Stromal cell of bone marrow (primary cell): Measurements from ENCODE around the gene CCDC88C.
"Not testable (repeated sequence)": the region's sequence is repeated elsewhere in the genome, so short reads cannot be mapped to it uniquely, and the experiment has no call there.

Experiments
- DNase-seq: peaks from one replicate; pipeline ENCODE4 v3.0.0-alpha.2; 2012; ENCODE audit warnings: low read depth

The CCDC88C gene

DNA sequence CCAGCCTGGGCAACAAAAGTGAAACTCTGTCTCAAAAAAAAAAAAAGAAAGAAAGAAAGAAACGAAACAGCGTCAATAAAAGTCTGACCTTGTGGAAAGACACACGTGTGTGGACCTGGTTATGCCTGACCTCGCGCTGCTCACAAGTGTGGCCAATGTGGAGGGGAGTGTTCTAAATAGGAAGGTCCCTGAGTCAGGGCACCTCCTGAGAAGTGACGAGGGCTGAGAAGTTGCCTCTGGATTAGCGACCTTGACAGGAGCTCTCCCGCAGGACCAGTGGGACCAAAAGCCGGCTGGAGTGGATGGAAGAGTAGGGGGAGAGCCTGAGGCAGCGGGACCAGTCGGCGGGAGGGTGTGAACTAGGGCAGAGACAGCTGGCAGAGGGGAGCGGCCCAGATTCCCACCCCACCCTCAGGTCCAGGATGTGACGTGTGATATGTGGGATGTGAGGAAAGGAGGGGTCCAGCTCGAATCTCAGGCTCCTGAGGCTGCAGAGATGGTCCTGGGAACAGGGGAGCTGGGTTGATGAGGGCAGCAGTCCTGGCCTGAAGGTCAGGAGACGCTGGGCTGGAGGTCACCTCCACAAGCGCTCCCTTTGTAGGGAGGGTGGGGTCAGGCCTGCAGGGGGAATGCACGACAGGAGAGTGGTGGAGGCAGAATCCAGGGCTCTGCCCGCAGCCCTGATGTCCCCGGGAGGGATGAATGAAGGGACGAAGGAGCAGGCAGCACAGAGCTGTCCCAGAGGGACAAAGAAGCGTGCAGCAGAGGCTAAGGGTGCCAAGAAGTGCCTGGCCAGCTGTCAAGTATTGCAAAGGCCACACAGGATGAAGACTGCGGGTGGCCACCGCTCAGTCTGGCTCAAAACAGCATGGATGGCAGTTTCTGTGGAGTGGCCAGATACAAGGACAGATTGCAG is 148.3 kb downstream of the CCDC88C start:
- no peak for DNase-seq

DNA sequence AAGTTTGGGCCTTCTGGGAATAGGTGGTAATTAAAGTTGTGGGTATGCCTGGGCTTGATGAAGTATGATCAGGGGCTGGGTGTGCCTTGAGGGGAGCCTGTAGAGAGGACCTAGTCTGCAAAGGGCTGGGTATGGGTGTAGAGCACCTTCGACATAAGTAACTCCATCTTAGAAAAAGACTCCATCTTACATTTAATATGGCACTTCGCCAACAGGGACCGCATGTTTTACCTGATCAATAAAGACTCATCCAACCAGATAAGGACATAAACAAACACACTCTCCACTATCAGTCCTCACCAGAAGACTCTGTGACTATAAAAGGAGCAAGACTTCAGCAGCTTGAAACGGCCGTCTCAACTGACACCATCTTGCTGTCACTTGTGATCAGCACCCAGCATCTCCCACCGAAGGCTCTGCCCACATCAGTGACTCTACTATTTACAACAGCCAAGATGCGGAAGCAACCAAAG is 149.6 kb downstream of the CCDC88C start:
- DNase-seq, result no peak

DNA sequence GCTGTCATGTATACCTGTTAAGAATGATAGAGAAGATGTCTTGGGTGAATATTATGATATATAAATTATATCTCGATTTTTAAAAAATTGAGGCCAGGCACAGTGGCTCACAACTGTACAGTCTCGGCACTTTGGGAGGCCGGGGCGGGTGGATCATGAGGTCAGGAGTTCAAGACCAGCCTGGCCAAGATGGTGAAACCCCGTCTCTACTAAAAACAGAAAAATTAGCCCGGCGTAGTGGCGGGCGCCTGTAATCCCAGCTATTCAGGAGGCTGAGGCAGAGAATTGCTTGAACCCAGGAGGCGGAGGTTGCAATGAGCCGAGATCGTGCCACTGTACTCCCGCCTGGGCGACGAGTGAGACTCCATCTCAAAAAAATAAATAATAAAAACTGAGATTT is 151.3 kb downstream of the CCDC88C start:
- not testable (repeated sequence) for DNase-seq

DNA sequence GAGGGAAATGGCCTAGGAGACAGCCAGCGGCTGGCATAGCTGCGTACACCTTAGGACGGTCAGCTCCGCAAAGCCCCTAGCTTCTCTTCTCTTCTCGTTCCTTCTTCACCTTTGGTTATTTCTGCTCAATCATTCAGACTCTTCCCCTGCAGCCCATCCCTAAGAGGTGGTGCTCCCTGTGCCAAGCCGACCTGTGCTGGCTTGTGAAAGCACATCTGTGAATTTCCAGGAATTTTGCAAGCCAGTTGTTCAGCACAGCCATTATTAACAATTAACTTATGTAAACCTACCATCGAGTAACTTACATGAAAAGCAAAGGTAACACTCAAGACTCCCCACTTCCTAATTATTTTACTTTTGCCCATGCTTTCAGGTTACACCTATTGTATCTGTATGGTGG is 152.2 kb downstream of the CCDC88C start:
- no peak for DNase-seq

DNA sequence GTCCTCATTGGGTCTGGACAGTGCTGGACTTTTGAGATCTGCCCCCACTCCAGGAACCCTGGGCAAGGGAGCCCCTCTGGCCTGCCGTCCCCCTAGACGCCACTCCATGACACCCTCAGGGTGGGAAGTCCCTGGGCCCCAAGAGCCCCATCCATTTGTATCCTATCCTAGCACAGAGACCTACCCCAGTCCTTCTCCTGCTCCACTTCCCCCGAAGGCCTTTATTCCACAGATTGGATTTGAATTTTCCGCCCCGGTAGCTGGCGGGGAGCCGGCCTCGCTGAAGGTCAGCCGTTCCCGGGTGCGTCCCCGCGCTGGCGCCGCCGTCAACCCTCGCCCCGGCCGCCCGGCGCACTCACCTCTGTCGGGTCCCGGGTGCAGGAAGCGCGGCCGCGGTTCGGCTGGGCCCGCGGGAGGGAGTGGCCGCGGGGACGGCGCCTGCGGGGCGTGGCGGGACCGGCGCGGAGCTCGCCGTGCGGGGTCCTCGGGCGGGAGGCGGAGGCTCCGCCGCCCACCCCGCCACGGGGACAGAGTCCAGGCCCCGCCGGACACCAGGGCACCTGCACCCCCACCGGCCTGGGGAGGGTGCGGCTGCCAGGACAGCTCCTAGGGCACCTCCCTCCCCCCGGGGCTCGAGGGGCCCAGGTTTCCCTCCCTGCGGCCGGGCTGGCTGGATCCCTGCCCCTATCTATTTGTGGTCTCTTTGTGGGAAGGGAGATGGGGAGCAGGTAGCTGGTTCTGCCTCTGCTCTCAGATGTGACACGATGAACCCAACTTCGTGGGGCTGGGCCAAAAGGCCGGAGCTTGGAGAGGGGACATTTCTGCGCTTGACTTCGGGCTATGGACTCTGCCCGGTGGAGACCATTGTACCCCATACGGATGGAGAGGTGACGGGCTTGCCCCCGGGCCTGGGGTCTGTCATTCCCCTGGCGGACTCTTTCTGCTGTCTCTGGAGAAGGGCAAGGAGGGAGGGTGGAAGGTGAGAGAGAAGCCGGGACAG is 153.2 kb downstream of the CCDC88C start:
- no peak for DNase-seq

DNA sequence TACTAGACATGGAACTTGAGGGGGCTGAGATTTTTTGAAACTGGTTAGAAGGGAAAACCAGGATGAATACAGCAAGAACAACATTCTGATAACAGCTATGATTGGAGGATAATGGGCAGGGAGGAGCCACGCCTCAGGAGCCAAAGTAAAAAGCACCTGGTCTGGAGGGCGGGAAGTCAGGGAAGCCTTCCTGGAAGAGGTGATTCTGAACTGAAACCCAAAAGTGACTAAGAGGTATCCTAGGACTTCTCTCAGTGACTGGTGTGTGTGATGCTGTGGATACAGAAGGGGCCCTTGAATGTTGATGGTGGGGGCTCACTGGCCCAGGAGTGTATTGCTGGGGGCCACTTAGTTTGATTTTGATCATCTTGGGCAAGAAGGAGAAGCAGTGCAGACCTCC is 154.3 kb downstream of the CCDC88C start:
- no peak for DNase-seq

DNA sequence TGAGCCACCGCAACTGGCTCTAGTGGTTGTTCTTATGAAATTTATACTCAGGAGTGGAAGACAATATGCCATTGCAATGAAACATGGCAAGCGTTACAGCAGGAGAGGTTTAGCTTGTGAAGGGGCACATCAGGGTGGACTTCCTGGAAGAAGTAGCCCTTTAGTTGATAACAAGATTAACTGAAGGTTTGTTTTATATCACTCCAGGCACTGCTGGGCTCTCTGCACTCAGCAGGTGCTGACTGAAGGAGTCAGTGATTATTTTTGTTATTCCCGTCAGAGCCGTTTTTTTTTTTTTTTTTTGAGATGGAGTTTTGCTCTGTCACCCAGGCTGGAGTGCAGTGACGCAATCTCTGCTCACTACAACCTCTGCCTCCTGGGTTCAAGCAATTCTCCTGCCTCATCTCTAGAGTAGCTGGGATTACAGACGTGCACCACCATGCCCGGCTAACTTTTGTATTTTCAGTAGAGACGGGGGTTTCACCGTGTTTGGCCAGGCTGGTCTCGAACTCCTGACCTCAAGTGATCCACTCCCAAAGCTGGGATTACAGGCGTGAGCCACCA is 155.6 kb downstream of the CCDC88C start:
- no peak for DNase-seq

DNA sequence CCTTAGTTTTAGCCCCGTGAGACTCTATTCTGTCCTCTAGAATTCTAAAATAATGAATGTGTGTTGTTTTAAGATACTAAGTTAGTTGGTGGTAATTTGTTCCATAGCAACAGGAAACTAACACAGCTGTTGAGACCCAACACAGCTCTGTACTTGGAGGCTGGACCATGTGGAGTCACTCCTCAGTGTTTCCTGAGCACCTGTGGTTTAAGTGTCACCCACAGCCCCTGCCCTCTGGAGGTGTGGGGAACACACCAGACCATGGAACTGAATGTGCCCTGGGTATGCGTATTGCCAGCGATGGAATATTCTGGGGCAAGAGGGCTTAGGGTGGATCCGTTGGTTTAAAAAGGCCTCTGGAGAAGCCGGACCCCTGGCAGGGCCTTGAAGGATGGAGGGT is 156.5 kb downstream of the CCDC88C start:
- no peak for DNase-seq

DNA sequence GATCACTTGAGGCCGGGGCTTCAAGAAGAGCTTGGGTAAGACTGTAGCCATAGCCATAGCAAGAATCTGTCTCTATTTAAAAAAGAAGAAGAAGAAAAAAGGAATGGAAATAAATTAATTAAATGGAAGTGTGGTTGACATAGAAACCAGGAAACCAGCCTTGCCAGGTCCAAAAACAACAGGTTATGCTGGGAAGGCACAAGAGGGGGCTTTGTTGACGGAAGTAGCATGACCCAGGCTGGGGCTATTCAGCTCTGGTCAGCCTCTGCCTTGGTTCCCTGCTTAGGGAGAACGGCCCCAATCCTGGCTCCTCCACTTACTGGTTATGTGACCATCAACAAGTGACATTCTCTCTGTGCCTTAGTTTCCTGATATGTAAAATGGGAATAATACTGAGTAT is 158.7 kb downstream of the CCDC88C start:
- DNase-seq, result no peak

DNA sequence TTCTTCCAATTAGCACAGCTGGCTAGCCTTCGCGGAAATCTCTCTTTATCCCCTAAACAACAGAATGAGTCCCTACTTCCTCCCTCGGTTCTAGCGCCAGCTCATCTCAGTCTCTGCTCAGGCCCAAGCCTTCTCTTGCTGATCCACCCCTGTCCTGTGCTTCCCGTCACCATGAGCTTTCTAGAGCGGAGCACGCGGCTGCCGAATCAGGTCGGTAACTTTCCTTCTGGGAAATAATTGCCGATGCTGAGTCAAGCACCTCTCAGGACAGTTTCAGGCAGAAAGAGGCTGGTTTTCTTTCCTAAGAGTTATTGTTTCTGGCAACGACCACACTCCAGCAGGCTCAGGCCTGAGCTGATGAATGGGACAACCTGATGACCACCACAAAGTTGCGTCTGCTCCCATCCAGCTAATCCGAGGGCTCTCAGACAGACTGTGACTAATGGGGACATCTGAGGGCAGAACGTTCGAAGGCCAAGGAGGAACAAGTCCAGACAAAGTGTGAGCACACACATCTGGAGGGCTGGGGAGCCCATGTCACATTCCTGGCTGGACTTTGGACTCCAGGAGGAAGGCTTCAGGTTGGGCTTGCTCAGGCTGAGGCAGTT is 159.5 kb downstream of the CCDC88C start:
- peak; percentile 73 for DNase-seq

DNA sequence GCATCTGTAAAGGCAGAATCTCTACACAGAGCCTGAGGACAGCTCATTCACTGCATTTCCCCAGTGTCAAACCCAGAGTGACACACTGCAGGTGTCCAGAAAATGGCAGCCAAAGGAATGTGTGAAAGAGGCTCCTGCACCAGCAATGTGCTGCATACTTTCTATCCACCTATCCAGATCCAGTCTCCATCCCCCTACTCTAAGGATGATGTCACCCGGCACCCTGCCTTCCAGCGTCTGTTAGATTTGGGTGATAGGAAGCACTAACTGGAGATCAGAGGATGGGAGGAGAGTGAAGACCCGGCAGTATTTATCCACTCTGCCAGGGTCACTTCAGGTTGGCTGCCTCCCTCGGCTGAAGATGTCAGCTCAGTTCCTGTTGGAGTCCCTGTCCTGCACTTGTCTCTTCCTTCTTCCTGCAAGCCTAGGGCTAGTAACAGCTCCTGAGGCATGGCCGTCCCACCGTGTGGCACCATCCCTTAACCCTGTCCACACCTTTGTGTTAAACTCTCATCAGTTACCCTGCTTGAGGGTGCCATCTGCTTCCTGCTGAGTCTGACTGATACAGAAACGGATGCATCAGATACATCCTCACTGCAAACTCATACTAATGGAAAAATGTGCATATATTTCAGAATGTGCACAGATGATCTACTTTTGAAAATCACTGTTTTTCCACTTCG is 160.2 kb downstream of the CCDC88C start:
- no peak for DNase-seq

DNA sequence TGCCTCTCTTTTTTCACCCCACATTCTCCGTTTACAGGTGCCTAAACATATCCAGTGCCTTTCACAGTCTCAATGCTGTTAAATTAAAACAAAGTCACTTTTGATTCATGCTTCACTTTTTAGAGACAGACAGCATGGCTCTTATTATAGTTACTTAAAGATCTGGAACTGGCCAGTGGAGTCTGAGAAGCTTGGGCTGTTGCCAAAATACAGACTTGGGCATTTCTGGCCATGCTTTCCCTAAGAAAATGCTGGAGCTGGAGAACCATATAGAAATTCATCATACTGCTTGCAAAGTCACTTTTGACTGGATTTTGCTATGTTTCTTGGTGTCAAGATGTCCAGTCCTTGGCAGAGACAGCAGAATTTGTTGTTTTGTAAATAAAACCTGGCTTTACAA is 161.0 kb downstream of the CCDC88C start:
- DNase-seq, result no peak

DNA sequence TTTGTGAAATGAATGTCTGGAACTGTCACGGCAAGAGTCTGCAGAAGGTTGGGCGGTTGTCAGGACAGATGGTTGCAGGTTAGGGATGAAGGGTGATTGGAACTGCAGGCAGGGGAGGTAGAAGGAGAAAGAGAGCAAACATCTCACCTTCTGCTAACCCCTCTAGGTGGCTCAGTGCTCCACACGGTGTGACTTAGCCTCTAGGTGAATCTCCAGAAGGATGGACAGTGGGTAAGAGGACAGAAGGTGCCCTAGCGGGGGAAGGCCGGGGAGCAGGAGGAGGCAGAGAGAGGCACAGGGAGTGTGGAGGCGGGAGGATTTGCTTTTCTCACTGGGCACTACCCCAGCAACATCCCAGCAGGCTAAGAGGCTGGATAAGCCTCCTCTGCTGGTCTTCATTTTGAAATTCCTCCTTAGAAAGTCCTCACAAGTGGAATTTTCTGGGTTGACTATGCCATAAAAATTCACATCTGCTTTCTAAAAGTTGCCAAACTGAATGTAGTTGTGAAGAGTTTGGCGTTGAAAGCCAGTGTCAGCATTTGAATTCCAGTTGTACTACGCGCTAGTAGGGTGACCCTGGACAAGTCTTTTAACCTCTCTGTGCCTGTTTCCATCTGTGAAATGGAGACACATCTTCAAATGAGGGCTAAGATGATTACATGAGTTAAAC is 162.5 kb downstream of the CCDC88C start:
- no peak for DNase-seq

DNA sequence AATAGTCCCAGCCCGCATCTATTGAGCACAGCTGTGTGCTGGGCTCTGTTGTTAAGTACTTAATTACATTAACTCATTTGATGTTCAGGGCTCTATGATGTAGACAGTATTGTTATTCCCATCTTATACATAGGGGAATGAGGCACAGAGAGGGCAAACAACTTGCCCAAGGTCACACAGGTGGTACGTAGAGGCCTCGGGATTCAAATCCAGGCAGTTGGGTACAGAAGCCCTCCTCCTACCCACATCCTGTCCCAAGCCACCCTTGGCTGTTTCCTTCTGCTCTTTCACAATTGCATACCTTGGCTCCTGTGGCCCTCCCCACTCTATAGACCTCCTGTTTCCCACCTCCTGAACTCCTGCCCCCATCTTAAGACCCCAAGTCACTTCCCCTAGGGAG is 163.2 kb downstream of the CCDC88C start:
- DNase-seq, result no peak

DNA sequence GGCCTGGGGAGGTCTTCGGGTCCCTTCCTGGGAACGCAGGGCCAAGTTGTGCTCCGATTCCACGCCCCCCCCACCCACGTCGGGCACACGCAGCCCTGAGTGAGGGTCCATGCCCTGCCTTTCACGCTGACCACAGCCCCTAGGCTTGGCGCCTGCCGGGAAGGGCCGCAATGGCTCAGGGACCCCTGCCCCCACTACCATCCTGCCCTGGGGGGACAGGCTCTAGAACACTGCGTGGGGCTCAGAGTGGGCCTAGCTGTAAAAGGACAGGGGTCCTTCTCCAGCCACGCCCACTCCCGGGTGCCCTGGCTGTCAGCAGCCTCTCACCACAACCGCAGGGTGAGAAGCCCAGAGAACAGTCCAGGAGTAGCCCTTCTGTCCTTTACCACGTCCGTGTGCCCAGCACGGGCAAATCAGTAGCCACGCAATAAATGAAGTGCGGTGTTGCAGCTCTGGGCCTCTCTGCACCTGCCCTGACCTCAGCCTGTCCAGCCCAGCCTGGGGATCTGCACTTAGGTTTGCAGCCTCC is 163.8 kb downstream of the CCDC88C start:
- DNase-seq, result no peak

DNA sequence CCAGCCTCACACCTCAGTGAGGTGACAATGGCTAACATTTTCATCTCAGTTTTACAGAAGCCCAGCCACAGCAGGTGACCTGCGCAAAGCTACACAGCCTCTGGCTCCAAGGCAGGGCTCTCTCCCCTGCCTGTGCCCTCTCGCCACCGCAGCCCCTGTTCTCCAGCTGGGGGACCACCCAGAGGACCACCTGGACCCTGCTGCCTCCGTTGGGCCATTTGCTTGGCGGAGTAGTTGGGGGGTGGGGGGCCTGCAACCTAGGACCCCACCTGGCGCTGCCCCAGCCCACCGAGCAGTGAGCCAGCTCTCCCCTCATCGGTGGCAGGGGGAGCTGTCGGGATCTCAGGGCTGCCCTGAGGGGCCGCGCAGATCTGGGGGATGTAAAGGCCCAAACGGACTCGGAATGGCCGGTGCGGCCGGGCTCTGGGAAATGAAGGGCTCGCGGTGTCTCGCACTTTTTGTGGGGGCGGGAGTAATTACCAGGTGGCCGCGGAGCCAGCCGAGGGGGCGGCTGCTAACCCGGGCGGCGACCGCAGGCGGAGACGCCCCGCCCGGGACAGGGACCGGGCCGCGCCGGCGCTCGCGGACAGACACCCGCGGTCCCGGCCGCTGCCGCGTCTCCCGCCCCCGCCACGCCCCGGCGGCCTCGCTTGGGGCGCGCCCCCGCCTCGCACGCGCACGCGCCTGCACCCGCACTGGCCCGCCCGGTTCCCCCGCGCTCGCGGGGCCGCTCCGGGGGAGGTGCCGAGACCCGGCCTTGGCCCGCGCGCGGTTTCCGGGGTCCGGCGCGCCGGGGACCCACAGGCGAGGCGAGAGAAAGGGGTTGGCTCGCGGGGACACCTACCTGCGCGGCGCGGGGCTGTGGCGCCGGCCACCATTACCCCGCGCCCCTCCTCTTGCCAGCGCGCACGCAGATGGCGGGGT is 164.5 kb downstream of the CCDC88C start:
- no peak for DNase-seq

DNA sequence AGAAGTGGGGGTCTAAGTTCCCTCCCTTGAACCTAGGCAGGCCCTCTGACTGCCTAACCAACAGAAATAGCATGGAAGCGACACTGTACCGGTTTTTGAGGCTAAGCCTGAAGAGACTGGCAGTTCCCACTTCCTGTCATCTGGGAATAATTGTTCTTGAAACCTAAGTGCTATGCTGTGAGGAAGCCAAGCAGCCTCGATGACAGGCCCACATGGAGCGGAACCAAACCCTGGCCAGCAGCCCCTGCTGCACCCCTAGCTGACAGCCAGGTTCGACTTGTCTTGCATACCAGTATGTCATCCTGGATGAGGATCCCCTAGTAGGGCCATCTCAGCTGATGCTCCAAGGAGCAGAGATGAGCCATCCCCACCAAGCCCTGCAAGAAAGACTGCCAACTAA is 166.7 kb downstream of the CCDC88C start:
- DNase-seq, result no peak

DNA sequence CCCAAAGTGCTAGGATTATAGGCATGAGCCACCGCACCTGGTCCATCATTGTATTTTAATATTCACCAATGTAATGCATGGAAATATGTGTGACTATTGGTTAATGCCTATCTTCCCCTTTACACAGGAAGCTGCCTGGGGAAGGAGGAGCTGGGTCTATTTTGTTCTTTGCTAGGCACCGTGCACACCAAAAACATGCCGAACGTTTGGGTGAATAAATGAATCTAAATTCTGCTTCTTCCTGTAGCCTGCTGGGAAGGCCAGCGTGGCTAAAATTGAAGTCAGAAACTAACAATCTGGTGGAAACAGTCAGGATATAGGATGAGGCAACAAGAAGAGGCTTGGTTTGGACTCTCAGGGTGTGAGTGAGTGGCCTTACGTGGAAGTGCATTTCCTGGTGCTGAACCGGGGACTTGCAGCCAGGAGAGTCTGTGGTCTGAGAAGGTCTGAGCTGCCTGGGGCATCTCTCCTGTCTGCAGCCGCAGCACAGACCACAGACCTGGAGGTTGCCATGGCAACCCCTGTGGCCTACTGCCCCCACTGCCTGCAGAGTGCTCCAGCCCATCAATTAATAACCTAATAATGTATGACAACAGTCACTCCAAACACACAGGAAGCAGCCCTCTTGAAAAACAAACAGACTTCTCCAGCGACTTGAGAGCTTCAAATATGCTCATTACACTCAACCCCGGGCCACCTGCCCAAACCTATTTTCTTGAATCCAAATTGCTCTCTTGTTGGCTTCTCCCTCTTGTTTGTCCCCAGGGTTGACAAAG is 167.6 kb downstream of the CCDC88C start:
- DNase-seq, result no peak
